BLaER1 (cell line): ENCODE data around the gene PRAME.

ENCODE experiments used
- H3K27ac ChIP-seq: shearing (Covaris generic); formaldehyde crosslinking; 2 replicates; pipeline ENCODE4 v1.8.1; 2022
- H3K27me3 ChIP-seq: shearing (Covaris generic); formaldehyde crosslinking; 2 replicates; pipeline ENCODE4 v1.8.1; 2022
- H3K36me3 ChIP-seq: shearing (Covaris generic); formaldehyde crosslinking; 2 replicates; pipeline ENCODE4 v1.8.1; 2022
- H3K4me1 ChIP-seq: shearing (Covaris generic); formaldehyde crosslinking; 2 replicates; pipeline ENCODE4 v1.8.1; 2022
- H3K4me2 ChIP-seq: shearing (Covaris generic); formaldehyde crosslinking; 2 replicates; pipeline ENCODE4 v1.8.1; 2022
- H3K4me3 ChIP-seq: shearing (Covaris generic); formaldehyde crosslinking; 2 replicates; pipeline ENCODE4 v1.8.1; 2022
- H3K9ac ChIP-seq: shearing (Covaris generic); formaldehyde crosslinking; 2 replicates; pipeline ENCODE4 v1.8.1; 2022
- H3K9me3 ChIP-seq: shearing (Covaris generic); formaldehyde crosslinking; 2 replicates; pipeline ENCODE4 v1.8.1; 2022
- H4K20me1 ChIP-seq: shearing (Covaris generic); formaldehyde crosslinking; 2 replicates; pipeline ENCODE4 v1.8.1; 2022
- Cebpa-rat ChIP-seq: shearing (Covaris generic); IDR thresholded peaks from 2 replicates; pipeline ENCODE4 v1.8.1; 2022

Gene PRAME

GRCh38 chr22:22595001-22595835, 36.2 kb upstream of the PRAME start:
- H3K27ac ChIP-seq, result no peak overlapping the region
- no peak overlapping the region for H3K4me2 ChIP-seq
- peaks cover 39% of the 10 kb centered on the region for H3K4me1 ChIP-seq
- H4K20me1 ChIP-seq, result no peaks in the 10 kb centered on the region
- H3K36me3 ChIP-seq, result no peaks in the 10 kb centered on the region
- no peak overlapping the region for H3K4me3 ChIP-seq
- no peaks in the 10 kb centered on the region for H3K27me3 ChIP-seq
- H3K9ac ChIP-seq, result no peak overlapping the region
- TF ChIP-seq Cebpa-rat, result no peak
- H3K9me3 ChIP-seq, result no peaks in the 10 kb centered on the region

GRCh38 chr22:22593964-22594656, 35.0 kb upstream of the PRAME start:
- Histone ChIP-seq H3K9me3 (no peaks in the 10 kb centered on the region), H3K9ac (no peak overlapping the region), H3K4me1 (peaks cover 29% of the 10 kb centered on the region), H3K27ac (no peak overlapping the region), H3K4me3 (no peak overlapping the region), H3K27me3 (no peaks in the 10 kb centered on the region), H3K36me3 (no peaks in the 10 kb centered on the region), H4K20me1 (no peaks in the 10 kb centered on the region), H3K4me2 (peak overlapping the region; percentile 20; the same call in 1 of the 2 replicates)
- no peak for TF ChIP-seq Cebpa-rat

- no peaks in the 10 kb centered on the region for H3K27me3 ChIP-seq
- no peak for TF ChIP-seq Cebpa-rat
Measured at GRCh38 chr22:22593250-22593649, 34.2 kb upstream of the PRAME start.

GRCh38 chr22:22591348-22592299, 32.6 kb upstream of the PRAME start:
- H3K27me3 ChIP-seq, result no peaks in the 10 kb centered on the region

More at GRCh38 chr22:22593250-22593649, 34.2 kb upstream of the PRAME start:
- no peaks in the 10 kb centered on the region for H4K20me1 ChIP-seq
- no peak overlapping the region for H3K27ac ChIP-seq
- no peaks in the 10 kb centered on the region for H3K9me3 ChIP-seq
- H3K9ac ChIP-seq, result no peak overlapping the region
- no peak overlapping the region for H3K4me3 ChIP-seq
- peaks cover 29% of the 10 kb centered on the region for H3K4me1 ChIP-seq
- no peak overlapping the region for H3K4me2 ChIP-seq
- H3K36me3 ChIP-seq, result no peaks in the 10 kb centered on the region

GRCh38 chr22:22590136-22590891, 31.2 kb upstream of the PRAME start:
- TF ChIP-seq Cebpa-rat, result no peak
- Histone ChIP-seq H3K27ac (no peak overlapping the region), H3K9ac (no peak overlapping the region), H4K20me1 (no peaks in the 10 kb centered on the region), H3K4me2 (no peak overlapping the region), H3K4me3 (no peak overlapping the region), H3K4me1 (peaks cover 41% of the 10 kb centered on the region), H3K27me3 (no peaks in the 10 kb centered on the region), H3K9me3 (no peaks in the 10 kb centered on the region), H3K36me3 (no peaks in the 10 kb centered on the region)

More at GRCh38 chr22:22591348-22592299, 32.6 kb upstream of the PRAME start:
- H3K9me3 ChIP-seq, result no peaks in the 10 kb centered on the region
- no peak for TF ChIP-seq Cebpa-rat
- H3K4me2 ChIP-seq, result no peak overlapping the region
- no peaks in the 10 kb centered on the region for H4K20me1 ChIP-seq
- H3K9ac ChIP-seq, result no peak overlapping the region
- H3K4me3 ChIP-seq, result no peak overlapping the region
- peaks cover 33% of the 10 kb centered on the region for H3K4me1 ChIP-seq
- H3K36me3 ChIP-seq, result no peaks in the 10 kb centered on the region
- no peak overlapping the region for H3K27ac ChIP-seq

GRCh38 chr22:22588485-22589164, 29.6 kb upstream of the PRAME start:
- Histone ChIP-seq H3K4me1 (peaks cover 31% of the 10 kb centered on the region), H3K36me3 (no peaks in the 10 kb centered on the region), H3K9me3 (no peaks in the 10 kb centered on the region), H3K4me3 (no peak overlapping the region), H4K20me1 (no peaks in the 10 kb centered on the region), H3K9ac (no peak overlapping the region), H3K27ac (no peak overlapping the region), H3K27me3 (no peaks in the 10 kb centered on the region), H3K4me2 (peak overlapping the region; percentile 33; the same call in 1 of the 2 replicates)
- no peak for TF ChIP-seq Cebpa-rat

- Histone ChIP-seq H3K4me2 (no peak overlapping the region), H3K27ac (no peak overlapping the region), H3K36me3 (no peaks in the 10 kb centered on the region), H3K4me3 (no peak overlapping the region), H3K27me3 (no peaks in the 10 kb centered on the region), H4K20me1 (no peaks in the 10 kb centered on the region), H3K9ac (no peak overlapping the region), H3K9me3 (no peaks in the 10 kb centered on the region), H3K4me1 (peaks cover 31% of the 10 kb centered on the region)
- no peak for TF ChIP-seq Cebpa-rat
Measured at GRCh38 chr22:22587577-22588188, 28.6 kb upstream of the PRAME start.

GRCh38 chr22:22584722-22585121, 25.7 kb upstream of the PRAME start:
- no peaks in the 10 kb centered on the region for H3K36me3 ChIP-seq
- H3K9ac ChIP-seq, result no peak overlapping the region
- no peaks in the 10 kb centered on the region for H3K27me3 ChIP-seq

More at GRCh38 chr22:22584722-22585121, 25.7 kb upstream of the PRAME start:
- Histone ChIP-seq H3K4me1 (peaks cover 40% of the 10 kb centered on the region), H4K20me1 (no peaks in the 10 kb centered on the region), H3K4me3 (no peak overlapping the region), H3K9me3 (no peaks in the 10 kb centered on the region), H3K27ac (no peak overlapping the region), H3K4me2 (no peak overlapping the region)
- TF ChIP-seq Cebpa-rat, result no peak
